Airway epithelial cell (primary cell): Measurements from ENCODE around the gene SRRM4. TPM values are rescaled to one million over a fixed set of nuclear protein-coding genes. Genes with fewer than 3 reads are reported as not detected.

ENCODE experiments used
- total RNA-seq: library from RNA; depleted of rRNA; stranded (reverse); fragments of >200 nt; gene quantifications from 2 replicates; pipeline ENCODE4 v1.2.3, GENCODE V29; 2015

Gene SRRM4
- total RNA-seq: not detected in 2 replicates

GRCh38 chr12:118981285-118982211, at the start of gene SRRM4:
Gene SRRM4, plus strand, starts transcription at chr12:118981541. Its CDS starts 342 bp downstream, at chr12:118981883.

GRCh38 chr12:119178544-119179334, 197.4 kb downstream of the SRRM4 start, which contains the start of gene HSPB8:
Gene HSPB8, plus strand, starts transcription at chr12:119178931. Its CDS starts 382 bp downstream, at chr12:119179313.

Other genes with a start within 250 kb of the SRRM4 start
- gene HSPB8, start 197.4 kb downstream of the SRRM4 start, total RNA-seq: 3.4 and 4.2 TPM in 2 replicates